ENCODE results near the gene ZMYM3. TPM values are rescaled to one million over a fixed set of nuclear protein-coding genes. Genes with fewer than 3 reads are reported as not detected.

Gene ZMYM3
- total RNA-seq, 6 experiments from 2014 or later: 8.2 to 13.7 (median 10.1) TPM

DNA sequence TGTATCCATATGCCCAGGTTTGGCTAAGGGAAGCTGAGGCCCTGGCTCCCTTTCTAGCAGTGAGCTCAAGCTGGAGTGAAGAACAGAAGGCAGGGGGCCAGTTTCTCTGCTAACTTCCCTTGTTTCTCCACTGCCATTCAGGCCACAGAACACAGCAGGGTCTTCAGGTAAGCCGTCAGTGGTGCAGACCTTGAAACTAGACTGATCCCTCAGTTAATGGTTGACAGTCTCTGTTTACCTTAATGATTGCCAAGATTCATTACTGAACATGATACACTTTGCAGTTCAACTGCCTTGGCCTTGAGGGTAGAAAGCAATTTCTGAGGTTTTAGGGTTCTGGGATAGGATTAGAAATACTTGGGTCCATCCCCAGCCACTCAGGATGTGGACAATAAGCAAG lies 39.8 kb downstream of the ZMYM3 start:
- Histone ChIP-seq H3K4me1 (peaks cover 0 to 36% (median 13%) of the 10 kb centered on the region in 4 donors), H3K36me3 (no peaks in the 10 kb centered on the region), H3K27me3 (no peaks in the 10 kb centered on the region), H3K27ac (peak overlapping the region; percentile 21 to 68 (median 67)), H3K4me3 (peak overlapping the region in 2 of 3 donors; percentile 68 to 75), H3K9me3 (no peaks in the 10 kb centered on the region)
- DNase-seq (peak in 1 of 3 donors; percentile 56), ATAC-seq (peak; percentile 33 to 60 (median 53))
- TF ChIP-seq, protein P1, sequence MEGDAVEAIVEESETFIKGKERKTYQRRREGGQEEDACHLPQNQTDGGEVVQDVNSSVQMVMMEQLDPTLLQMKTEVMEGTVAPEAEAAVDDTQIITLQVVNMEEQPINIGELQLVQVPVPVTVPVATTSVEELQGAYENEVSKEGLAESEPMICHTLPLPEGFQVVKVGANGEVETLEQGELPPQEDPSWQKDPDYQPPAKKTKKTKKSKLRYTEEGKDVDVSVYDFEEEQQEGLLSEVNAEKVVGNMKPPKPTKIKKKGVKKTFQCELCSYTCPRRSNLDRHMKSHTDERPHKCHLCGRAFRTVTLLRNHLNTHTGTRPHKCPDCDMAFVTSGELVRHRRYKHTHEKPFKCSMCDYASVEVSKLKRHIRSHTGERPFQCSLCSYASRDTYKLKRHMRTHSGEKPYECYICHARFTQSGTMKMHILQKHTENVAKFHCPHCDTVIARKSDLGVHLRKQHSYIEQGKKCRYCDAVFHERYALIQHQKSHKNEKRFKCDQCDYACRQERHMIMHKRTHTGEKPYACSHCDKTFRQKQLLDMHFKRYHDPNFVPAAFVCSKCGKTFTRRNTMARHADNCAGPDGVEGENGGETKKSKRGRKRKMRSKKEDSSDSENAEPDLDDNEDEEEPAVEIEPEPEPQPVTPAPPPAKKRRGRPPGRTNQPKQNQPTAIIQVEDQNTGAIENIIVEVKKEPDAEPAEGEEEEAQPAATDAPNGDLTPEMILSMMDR (IDR thresholded peaks at IDR 0.05): no peak
- no peak for TF ChIP-seq POLR2A (IDR thresholded peaks at IDR 0.05)
- WGBS (ENCODE audit: insufficient coverage, low coverage, low lambda C conversion rate, missing lambda C conversion rate): 20% methylated on average over 1 of the region's 1 CpG
- intact Hi-C loops (cut with DNase I): no loop called here

DNA sequence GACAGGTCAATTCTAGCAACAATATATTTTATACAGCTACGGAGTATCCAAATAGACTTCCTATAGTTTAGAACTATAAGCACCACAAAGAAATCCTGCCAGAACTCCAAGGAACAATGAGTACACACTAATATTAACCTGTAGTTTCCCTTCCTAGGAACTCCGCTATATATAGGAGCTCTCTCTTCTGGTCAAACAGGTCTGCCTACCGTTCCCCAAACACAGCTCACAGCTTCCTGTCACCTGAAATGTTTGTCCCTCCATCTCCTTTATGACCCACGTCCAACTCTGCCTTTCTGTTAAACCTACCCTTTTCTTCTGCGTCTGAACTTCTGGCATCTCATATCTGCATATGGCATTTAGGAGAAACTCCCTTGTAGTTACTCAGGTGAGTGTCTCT lies 41.4 kb downstream of the ZMYM3 start:
- DNase-seq (no peak), ATAC-seq (no peak)
- H3K9me3 ChIP-seq: no peaks in the 10 kb centered on the region
- no peak overlapping the region for H3K4me3 ChIP-seq
- WGBS (ENCODE audit: insufficient coverage, low coverage, low lambda C conversion rate, missing lambda C conversion rate): 50% methylated on average over 5 of the region's 5 CpGs
- no peaks in the 10 kb centered on the region for H3K36me3 ChIP-seq
- H3K27ac ChIP-seq: peak overlapping the region in 1 of 3 donors; percentile 67
- intact Hi-C loops (cut with DNase I): no loop called here
- peaks cover 0 to 26% (median 10%) of the 10 kb centered on the region in 4 donors for H3K4me1 ChIP-seq
- no peak for TF ChIP-seq POLR2A (IDR thresholded peaks at IDR 0.05)
- TF ChIP-seq, protein P1 (IDR thresholded peaks at IDR 0.05): no peak
- no peaks in the 10 kb centered on the region for H3K27me3 ChIP-seq

DNA sequence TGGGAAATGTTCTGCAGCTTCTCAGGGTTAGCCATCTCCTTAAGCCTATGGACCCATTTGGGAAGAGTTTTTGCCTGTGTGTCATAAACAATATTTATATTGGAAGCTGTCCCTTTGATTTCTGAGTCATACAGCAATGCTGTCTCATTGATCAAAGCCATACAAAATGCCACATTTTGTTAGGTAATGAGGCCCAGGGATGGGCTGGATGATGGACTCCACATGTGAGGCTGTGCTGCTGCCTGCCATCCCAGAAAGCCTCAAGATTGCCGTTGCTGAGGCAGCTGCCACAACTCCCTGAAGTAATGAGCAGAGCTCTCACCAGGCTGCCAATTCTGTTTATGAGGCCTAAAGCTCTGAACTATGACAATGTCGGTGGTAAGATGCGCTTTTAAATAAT lies 43.1 kb downstream of the ZMYM3 start:
- H3K27me3 ChIP-seq: no peaks in the 10 kb centered on the region
- H3K27ac ChIP-seq: no peak overlapping the region
- no peaks in the 10 kb centered on the region for H3K36me3 ChIP-seq
- intact Hi-C loops (cut with DNase I): no loop called here
- no peaks in the 10 kb centered on the region for H3K9me3 ChIP-seq
- TF ChIP-seq POLR2A (IDR thresholded peaks at IDR 0.05): no peak
- TF ChIP-seq, protein P1 (IDR thresholded peaks at IDR 0.05): no peak
- peaks cover 0 to 21% (median 9%) of the 10 kb centered on the region in 4 donors for H3K4me1 ChIP-seq
- 60% methylated on average over 2 of the region's 3 CpGs for WGBS (ENCODE audit: insufficient coverage, low coverage, low lambda C conversion rate, missing lambda C conversion rate)
- H3K4me3 ChIP-seq: no peak overlapping the region
- ATAC-seq (no peak), DNase-seq (no peak)

DNA sequence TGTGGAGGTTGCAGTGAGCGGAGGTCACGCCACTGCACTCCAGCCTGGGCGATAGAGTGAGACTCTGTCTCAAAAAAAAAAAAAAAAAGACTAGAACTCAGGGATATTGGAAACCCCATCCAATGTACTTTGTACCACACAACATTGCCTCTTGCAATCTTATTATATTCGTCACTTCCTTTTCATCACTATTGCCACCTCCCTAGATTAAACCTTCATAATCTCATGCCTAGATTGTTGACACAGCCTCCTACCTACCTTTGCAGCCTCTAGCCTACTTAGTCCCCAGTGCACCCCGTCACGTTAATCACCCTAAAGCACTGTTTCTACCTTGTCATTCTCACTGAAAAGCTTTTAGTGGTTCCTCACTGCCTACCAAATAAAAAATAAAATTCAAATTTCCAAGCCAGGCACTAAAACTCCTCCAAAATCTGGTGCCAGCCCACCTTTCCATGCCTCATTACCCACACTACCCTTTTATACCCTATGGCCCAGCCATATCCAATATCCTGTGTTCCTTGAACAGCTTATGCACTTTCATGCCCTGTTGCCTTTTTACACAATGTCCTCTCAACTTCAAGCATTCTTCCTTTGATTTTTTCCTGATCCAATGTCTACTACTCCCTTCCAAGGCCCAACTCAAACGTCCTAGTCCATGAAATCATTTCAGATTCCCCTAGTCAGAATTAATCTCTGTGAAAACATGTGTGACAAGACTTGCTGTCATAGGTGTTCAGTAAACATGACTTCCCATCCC lies 54.5 kb downstream of the ZMYM3 start:
- no peaks in the 10 kb centered on the region for H3K36me3 ChIP-seq
- DNase-seq (no peak), ATAC-seq (peak in 2 of 4 donors; percentile 25 to 78)
- H3K4me1 ChIP-seq: no peaks in the 10 kb centered on the region
- H3K4me3 ChIP-seq: no peak overlapping the region
- intact Hi-C loops (cut with DNase I): no loop called here
- H3K27me3 ChIP-seq: no peaks in the 10 kb centered on the region
- 62% methylated on average over 5 of the region's 7 CpGs for WGBS (ENCODE audit: insufficient coverage, low coverage, low lambda C conversion rate, missing lambda C conversion rate)
- H3K27ac ChIP-seq: no peak overlapping the region
- no peak for TF ChIP-seq POLR2A (IDR thresholded peaks at IDR 0.05)
- TF ChIP-seq, protein P1 (IDR thresholded peaks at IDR 0.05): no peak
- no peaks in the 10 kb centered on the region for H3K9me3 ChIP-seq

Data from right lobe of liver (tissue), 6 donors.